ENCODE results near the gene OR1J2. TPM values are rescaled to one million over a fixed set of nuclear protein-coding genes. Genes with fewer than 3 reads are reported as not detected.
"Not testable (repeated sequence)": the region's sequence is repeated elsewhere in the genome, so short reads cannot be mapped to it uniquely, and the experiment has no call there.

Gene OR1J2
- polyA plus RNA-seq, 1 donor, result not detected

GRCh38 chr9:122498883-122499288 is 11.7 kb upstream of the OR1J2 start:
- DNase-seq, result peak in 1 of 2 donors; percentile 12
- WGBS (ENCODE audit: insufficient coverage, low lambda C conversion rate), result no CpG with 5 or more reads among the region's 2 CpGs
- Histone ChIP-seq H3K4me1 (ENCODE audit: control insufficient read depth, insufficient read depth, low read length) (no peaks in the 10 kb centered on the region), H3K4me3 (ENCODE audit: low read length) (no peak overlapping the region), H3K36me3 (ENCODE audit: control insufficient read depth, insufficient read depth, low read length) (no peaks in the 10 kb centered on the region), H3K9me3 (ENCODE audit: control insufficient read depth, low read depth, low read length) (no peaks in the 10 kb centered on the region), H3K27ac (ENCODE audit: low read length) (no peak overlapping the region), H3K27me3 (ENCODE audit: control insufficient read depth, insufficient read depth, low read length) (peaks cover 4% of the 10 kb centered on the region)

- Histone ChIP-seq H3K4me3 (ENCODE audit: low read length) (no peak overlapping the region), H3K27ac (ENCODE audit: low read length) (no peak overlapping the region), H3K4me1 (ENCODE audit: control insufficient read depth, insufficient read depth, low read length) (no peaks in the 10 kb centered on the region), H3K36me3 (ENCODE audit: control insufficient read depth, insufficient read depth, low read length) (no peaks in the 10 kb centered on the region), H3K27me3 (ENCODE audit: control insufficient read depth, insufficient read depth, low read length) (peaks cover 2% of the 10 kb centered on the region), H3K9me3 (ENCODE audit: control insufficient read depth, low read depth, low read length) (no peaks in the 10 kb centered on the region)
- no CpG with 5 or more reads among the region's 2 CpGs for WGBS (ENCODE audit: insufficient coverage, low lambda C conversion rate)
- DNase-seq, result no peak
Observed at GRCh38 chr9:122506964-122507363, 3.6 kb upstream of the OR1J2 start.

GRCh38 chr9:122518226-122518625 is 7.6 kb downstream of the OR1J2 start:
- Histone ChIP-seq H3K9me3 (ENCODE audit: control insufficient read depth, low read depth, low read length) (no peaks in the 10 kb centered on the region), H3K36me3 (ENCODE audit: control insufficient read depth, insufficient read depth, low read length) (no peaks in the 10 kb centered on the region), H3K4me3 (ENCODE audit: low read length) (no peak overlapping the region), H3K27ac (ENCODE audit: low read length) (no peak overlapping the region), H3K4me1 (ENCODE audit: control insufficient read depth, insufficient read depth, low read length) (no peaks in the 10 kb centered on the region), H3K27me3 (ENCODE audit: control insufficient read depth, insufficient read depth, low read length) (no peaks in the 10 kb centered on the region)
- WGBS (ENCODE audit: insufficient coverage, low lambda C conversion rate), result no CpG with 5 or more reads among the region's 2 CpGs
- DNase-seq, result no peak

GRCh38 chr9:122518841-122519240 is 8.2 kb downstream of the OR1J2 start, which contains the start of gene OR1J4:
Gene OR1J4 (plus strand): TSS chr9:122519141. CDS start chr9:122519141, 0 bp downstream.
- Histone ChIP-seq H3K27me3 (ENCODE audit: control insufficient read depth, insufficient read depth, low read length) (no peaks in the 10 kb centered on the region), H3K9me3 (ENCODE audit: control insufficient read depth, low read depth, low read length) (no peaks in the 10 kb centered on the region), H3K4me3 (ENCODE audit: low read length) (no peak within 1 kb of the TSS), H3K36me3 (ENCODE audit: control insufficient read depth, insufficient read depth, low read length) (no peaks in the 10 kb centered on the region), H3K27ac (ENCODE audit: low read length) (no peak within 1 kb of the TSS), H3K4me1 (ENCODE audit: control insufficient read depth, insufficient read depth, low read length) (no peaks in the 10 kb centered on the region)
- WGBS (ENCODE audit: insufficient coverage, low lambda C conversion rate), result 86% methylated on average over 3 of the region's 4 CpGs
- DNase-seq, result no peak

GRCh38 chr9:122519376-122519775 is 8.8 kb downstream of the OR1J2 start:
- Histone ChIP-seq H3K27me3 (ENCODE audit: control insufficient read depth, insufficient read depth, low read length) (no peaks in the 10 kb centered on the region), H3K27ac (ENCODE audit: low read length) (no peak overlapping the region), H3K4me3 (ENCODE audit: low read length) (no peak overlapping the region), H3K9me3 (ENCODE audit: control insufficient read depth, low read depth, low read length) (no peaks in the 10 kb centered on the region), H3K36me3 (ENCODE audit: control insufficient read depth, insufficient read depth, low read length) (no peaks in the 10 kb centered on the region), H3K4me1 (ENCODE audit: control insufficient read depth, insufficient read depth, low read length) (no peaks in the 10 kb centered on the region)
- no peak for DNase-seq
- no CpG with 5 or more reads among the region's 3 CpGs for WGBS (ENCODE audit: insufficient coverage, low lambda C conversion rate)

GRCh38 chr9:122526602-122527001 is 16.0 kb downstream of the OR1J2 start:
- Histone ChIP-seq H3K27ac (ENCODE audit: low read length) (no peak overlapping the region), H3K27me3 (ENCODE audit: control insufficient read depth, insufficient read depth, low read length) (peaks cover 6% of the 10 kb centered on the region), H3K36me3 (ENCODE audit: control insufficient read depth, insufficient read depth, low read length) (no peaks in the 10 kb centered on the region), H3K9me3 (ENCODE audit: control insufficient read depth, low read depth, low read length) (no peaks in the 10 kb centered on the region), H3K4me1 (ENCODE audit: control insufficient read depth, insufficient read depth, low read length) (no peaks in the 10 kb centered on the region), H3K4me3 (ENCODE audit: low read length) (no peak overlapping the region)
- WGBS (ENCODE audit: insufficient coverage, low lambda C conversion rate), result 40% methylated on average over 1 of the region's 10 CpGs
- no peak for DNase-seq

GRCh38 chr9:122527193-122527592 is 16.6 kb downstream of the OR1J2 start, which contains the start of gene OR1N1:
Gene OR1N1 (minus strand): TSS chr9:122527293. CDS start chr9:122527293, 0 bp downstream.
- H3K9me3 ChIP-seq (ENCODE audit: control insufficient read depth, low read depth, low read length), result no peaks in the 10 kb centered on the region
- H3K27me3 ChIP-seq (ENCODE audit: control insufficient read depth, insufficient read depth, low read length), result peaks cover 6% of the 10 kb centered on the region
- no peak within 1 kb of the TSS for H3K4me3 ChIP-seq (ENCODE audit: low read length)
- no peak for DNase-seq
- no peak within 1 kb of the TSS for H3K27ac ChIP-seq (ENCODE audit: low read length)
- WGBS (ENCODE audit: insufficient coverage, low lambda C conversion rate), result no CpG with 5 or more reads among the region's 3 CpGs
- no peaks in the 10 kb centered on the region for H3K36me3 ChIP-seq (ENCODE audit: control insufficient read depth, insufficient read depth, low read length)
- H3K4me1 ChIP-seq (ENCODE audit: control insufficient read depth, insufficient read depth, low read length), result no peaks in the 10 kb centered on the region

GRCh38 chr9:122531157-122531556 is 20.6 kb downstream of the OR1J2 start:
- not testable (repeated sequence) for DNase-seq; H3K27ac ChIP-seq (ENCODE audit: low read length); H3K27me3 ChIP-seq (ENCODE audit: control insufficient read depth, insufficient read depth, low read length); H3K4me1 ChIP-seq (ENCODE audit: control insufficient read depth, insufficient read depth, low read length); H3K4me3 ChIP-seq (ENCODE audit: low read length); H3K9me3 ChIP-seq (ENCODE audit: control insufficient read depth, low read depth, low read length); H3K36me3 ChIP-seq (ENCODE audit: control insufficient read depth, insufficient read depth, low read length)
- 67% methylated on average over 1 of the region's 4 CpGs for WGBS (ENCODE audit: insufficient coverage, low lambda C conversion rate)

GRCh38 chr9:122536134-122536533 is 25.5 kb downstream of the OR1J2 start:
- Histone ChIP-seq H3K27ac (ENCODE audit: low read length) (no peak overlapping the region), H3K4me1 (ENCODE audit: control insufficient read depth, insufficient read depth, low read length) (no peaks in the 10 kb centered on the region), H3K9me3 (ENCODE audit: control insufficient read depth, low read depth, low read length) (no peaks in the 10 kb centered on the region), H3K27me3 (ENCODE audit: control insufficient read depth, insufficient read depth, low read length) (no peaks in the 10 kb centered on the region), H3K4me3 (ENCODE audit: low read length) (no peak overlapping the region), H3K36me3 (ENCODE audit: control insufficient read depth, insufficient read depth, low read length) (no peaks in the 10 kb centered on the region)
- no CpG with 5 or more reads among the region's 1 CpG for WGBS (ENCODE audit: insufficient coverage, low lambda C conversion rate)
- DNase-seq, result no peak

- not testable (repeated sequence) for H3K36me3 ChIP-seq (ENCODE audit: control insufficient read depth, insufficient read depth, low read length); H3K27me3 ChIP-seq (ENCODE audit: control insufficient read depth, insufficient read depth, low read length); H3K27ac ChIP-seq (ENCODE audit: low read length); H3K4me3 ChIP-seq (ENCODE audit: low read length); DNase-seq; H3K9me3 ChIP-seq (ENCODE audit: control insufficient read depth, low read depth, low read length); H3K4me1 ChIP-seq (ENCODE audit: control insufficient read depth, insufficient read depth, low read length)
- 90% methylated on average over 2 of the region's 7 CpGs for WGBS (ENCODE audit: insufficient coverage, low lambda C conversion rate)
Observed at GRCh38 chr9:122537066-122537465, 26.5 kb downstream of the OR1J2 start.

GRCh38 chr9:122538757-122539156 is 28.2 kb downstream of the OR1J2 start:
- Histone ChIP-seq H3K27me3 (ENCODE audit: control insufficient read depth, insufficient read depth, low read length) (no peaks in the 10 kb centered on the region), H3K27ac (ENCODE audit: low read length) (no peak overlapping the region), H3K4me1 (ENCODE audit: control insufficient read depth, insufficient read depth, low read length) (no peaks in the 10 kb centered on the region), H3K9me3 (ENCODE audit: control insufficient read depth, low read depth, low read length) (no peaks in the 10 kb centered on the region), H3K36me3 (ENCODE audit: control insufficient read depth, insufficient read depth, low read length) (no peaks in the 10 kb centered on the region), H3K4me3 (ENCODE audit: low read length) (no peak overlapping the region)
- no peak for DNase-seq
- WGBS (ENCODE audit: insufficient coverage, low lambda C conversion rate), result 100% methylated on average over 1 of the region's 2 CpGs
